Adrenal gland (tissue), 12 donors: ENCODE results near the gene SMIM38. TPM values are rescaled to one million over a fixed set of nuclear protein-coding genes. Genes with fewer than 3 reads are reported as not detected.
A peak's percentile ranks its signal among the peaks of the same experiment; 100 is the strongest.

Experiments
- DNase-seq, 7 donors: peaks; one replicate each; pipeline ENCODE4 v3.0.0-alpha.2; 2019 to 2020
- H3K27ac ChIP-seq, 5 donors: fragments of 200-600 bp; sonication (generic) in 4 of 5; 1 replicate in 3 of 5; 2 replicates in 2 of 5; pipeline versions ENCODE4 v1.5.1 to v1.8.0; 2016 to 2020; ENCODE audit warnings: mild to moderate bottlenecking in 1 of 5
- H3K27me3 ChIP-seq: fragments of 200-600 bp; 2 replicates; pipeline ENCODE4 v1.8.0; 2021
- H3K36me3 ChIP-seq, 2 donors: fragments of 200-600 bp; replicated peaks in 1 of 2; 1 replicate in 1 of 2; 2 replicates in 1 of 2; pipeline versions ENCODE4 v1.5.1 to v1.8.0; 2018 to 2022
- H3K4me1 ChIP-seq, 2 donors: fragments of 200-600 bp; replicated peaks in 1 of 2; 1 replicate in 1 of 2; 2 replicates in 1 of 2; pipeline versions ENCODE4 v1.5.1 to v1.8.0; 2018 to 2021
- H3K4me3 ChIP-seq, 4 donors: fragments of 200-600 bp; sonication (generic) in 3 of 4; one replicate each; pipeline ENCODE4 v1.5.1; 2016 to 2018
- H3K9me3 ChIP-seq, 3 donors: fragments of 200-600 bp; sonication (generic) in 1 of 3; replicated peaks in 1 of 3; 1 replicate in 2 of 3; 2 replicates in 1 of 3; pipeline versions ENCODE4 v1.5.1 to v1.8.0; 2016 to 2021
- CTCF ChIP-seq, 6 experiments: fragments of 450-650 bp in 4 of 6; fragments of 200-600 bp in 2 of 6; sonication (generic) in 1 of 6; IDR thresholded peaks; 1 replicate in 5 of 6; 2 replicates in 1 of 6; pipeline versions ENCODE4 v1.5.1 to v1.8.0; 2016 to 2021; ENCODE audit warnings: antibody characterized with exemption in 6 of 6, mild to moderate bottlenecking in 2 of 6, moderate library complexity in 1 of 6
- POLR2A ChIP-seq, 2 donors: fragments of 450-650 bp; IDR thresholded peaks; one replicate each; pipeline ENCODE4 v1.6.1; 2017; ENCODE audit warnings: antibody characterized with exemption in 2 of 2, mild to moderate bottlenecking in 2 of 2, moderate library complexity in 1 of 2
- WGBS, 4 donors: extraction: QIAGEN DNeasy Blood & Tissue Kit in 2 of 4; methylation state at CpG; one replicate each; pipeline versions ENCODE4 v1.1.5 to v1.1.7; 2013 to 2017; 5-methylcytosine and 5-hydroxymethylcytosine counted together
- intact Hi-C, 2 donors: fragments of 100-400 bp; cut with DNase I; formaldehyde crosslinking; loops; one replicate each; pipeline versions ENCODE4 v1.14.1 to v1.15.0; 2022 to 2023
- polyA plus RNA-seq, 3 donors: library from polyadenylated mRNA; stranded (reverse); fragments of 200-250 nt in 2 of 3; fragments of 350-450 nt in 1 of 3; fragmentation: Illumina TruSeq in 1 of 3; extraction: RNeasy Lipid Tissue Mini Kit (QIAGEN cat#74804) in 1 of 3; gene quantifications; one replicate each; pipeline ENCODE4 v1.2.3, GENCODE V29; 2013 to 2014
- total RNA-seq, 9 donors: library from RNA; depleted of rRNA in 4 of 9; stranded (reverse); fragments of >200 nt in 4 of 9; fragments of 120-200 nt in 1 of 9; fragmentation: NEBNext Ultra II Directional in 1 of 9; extraction: Animal tissue kit (Norgen Biotek cat#: 25700) in 1 of 9; gene quantifications; one replicate each; pipeline versions ENCODE4 v1.1.0 to v1.2.4, GENCODE V29; 2013 to 2023
- donor health status: healthy with polysubstance abuse.
- donor health status: Bipolar disorder and iron deficiency.
- donor health status: DM: yes; HTN: yes; CAD: no.
- donor health status: DM: no; HTN: no; CAD: no.
- donor health status: DM: no; HTN: no; CAD: no.
- donor health status: DM: yes; HTN: yes; CAD: no.

The SMIM38 gene
- total and polyA plus RNA-seq, 12 donors = 0.11 to 0.33 (median 0.16) TPM; not detected in 4

GRCh38 chr11:69130654-69131053 lies 25.1 kb upstream of the SMIM38 start:
- Histone ChIP-seq H3K27me3 (no peaks in the 10 kb centered on the region), H3K27ac (peak overlapping the region in 1 of 5 donors; percentile 61), H3K9me3 (no peaks in the 10 kb centered on the region), H3K36me3 (no peaks in the 10 kb centered on the region), H3K4me3 (no peak overlapping the region), H3K4me1 (no peaks in the 10 kb centered on the region)
- no peak for TF ChIP-seq POLR2A (IDR thresholded peaks at IDR 0.05)
- no peak for TF ChIP-seq CTCF (IDR thresholded peaks at IDR 0.05)
- 51 to 66% (median 61%) methylated on average over 9 of the region's 9 CpGs for WGBS, 4 donors
- no peak for DNase-seq
- intact Hi-C loops = no loop called here

DNA sequence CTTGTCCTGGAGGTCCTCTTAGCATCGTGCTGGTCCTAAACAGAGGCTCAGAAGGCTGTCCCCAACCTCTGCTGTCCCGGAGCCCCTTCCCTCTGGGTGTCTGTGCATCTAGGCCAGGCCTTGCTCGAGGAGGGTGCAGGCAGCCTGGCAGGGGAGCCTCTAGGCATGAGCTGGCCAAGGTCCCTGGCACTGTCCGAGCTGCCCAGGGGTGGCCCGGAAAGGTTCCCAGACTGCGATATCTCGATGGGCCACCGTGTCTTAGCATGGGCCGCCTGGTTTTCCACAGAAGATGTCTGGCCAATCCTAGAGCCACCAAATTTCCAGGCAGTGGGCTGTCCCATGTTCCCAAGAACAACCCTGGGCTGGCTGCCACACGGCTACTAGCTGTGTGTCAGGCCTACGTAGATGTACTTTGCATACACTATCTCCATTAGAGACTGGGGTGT lies 24.6 kb upstream of the SMIM38 start:
- WGBS, 4 donors = 50 to 80% (median 77%) methylated on average over 6 to 11 of the region's 11 CpGs
- peak in 3 of 7 donors; percentile 27 to 80 (median 29) for DNase-seq
- H3K4me3 ChIP-seq = no peak overlapping the region
- no peaks in the 10 kb centered on the region for H3K4me1 ChIP-seq
- intact Hi-C loops = no loop called here
- H3K27me3 ChIP-seq = no peaks in the 10 kb centered on the region
- no peaks in the 10 kb centered on the region for H3K36me3 ChIP-seq
- H3K27ac ChIP-seq = peak overlapping the region in 1 of 5 donors; percentile 61
- no peaks in the 10 kb centered on the region for H3K9me3 ChIP-seq
- TF ChIP-seq POLR2A (IDR thresholded peaks at IDR 0.05) (no peak), CTCF (IDR thresholded peaks at IDR 0.05) (no peak)

- H3K36me3 ChIP-seq = no peaks in the 10 kb centered on the region
- 52 to 61% (median 55%) methylated on average over 13 to 15 of the region's 15 CpGs for WGBS, 4 donors
These were observed 24.0 kb upstream of the SMIM38 start for GRCh38 chr11:69131644-69132300.

GRCh38 chr11:69132301-69132670 lies 23.4 kb upstream of the SMIM38 start:
- H3K4me1 ChIP-seq = no peaks in the 10 kb centered on the region
- no peaks in the 10 kb centered on the region for H3K9me3 ChIP-seq
- DNase-seq = no peak
- no peak for TF ChIP-seq CTCF (IDR thresholded peaks at IDR 0.05)
- no peak for TF ChIP-seq POLR2A (IDR thresholded peaks at IDR 0.05)
- 73 to 90% (median 76%) methylated on average over 4 to 7 of the region's 7 CpGs for WGBS, 4 donors
- H3K27ac ChIP-seq = no peak overlapping the region
- intact Hi-C loops = no loop called here
- H3K36me3 ChIP-seq = no peaks in the 10 kb centered on the region
- no peak overlapping the region for H3K4me3 ChIP-seq
- peaks cover 7% of the 10 kb centered on the region for H3K27me3 ChIP-seq

More at GRCh38 chr11:69131644-69132300, 24.0 kb upstream of the SMIM38 start:
- no peaks in the 10 kb centered on the region for H3K9me3 ChIP-seq
- H3K27ac ChIP-seq = peak overlapping the region in 1 of 5 donors; percentile 61
- H3K4me3 ChIP-seq = no peak overlapping the region
- no peaks in the 10 kb centered on the region for H3K4me1 ChIP-seq
- peak; percentile 65 to 87 (median 78) for DNase-seq
- intact Hi-C loops = no loop called here
- peaks cover 2% of the 10 kb centered on the region for H3K27me3 ChIP-seq
- TF ChIP-seq POLR2A (IDR thresholded peaks at IDR 0.05) = no peak
- peak; percentile 65 to 95 (median 80) for TF ChIP-seq CTCF (IDR thresholded peaks at IDR 0.05)
